HG03521 (cell line): ENCODE measurements around the gene SYNDIG1.

ENCODE experiments used
- ATAC-seq: cut with Tn5 transposase; IDR thresholded peaks from one replicate; pipeline ENCODE4 v1.9.1; 2021; ENCODE audit warnings: mild to moderate bottlenecking, moderate library complexity; ENCODE audit not compliant: unreplicated experiment

Gene SYNDIG1

DNA sequence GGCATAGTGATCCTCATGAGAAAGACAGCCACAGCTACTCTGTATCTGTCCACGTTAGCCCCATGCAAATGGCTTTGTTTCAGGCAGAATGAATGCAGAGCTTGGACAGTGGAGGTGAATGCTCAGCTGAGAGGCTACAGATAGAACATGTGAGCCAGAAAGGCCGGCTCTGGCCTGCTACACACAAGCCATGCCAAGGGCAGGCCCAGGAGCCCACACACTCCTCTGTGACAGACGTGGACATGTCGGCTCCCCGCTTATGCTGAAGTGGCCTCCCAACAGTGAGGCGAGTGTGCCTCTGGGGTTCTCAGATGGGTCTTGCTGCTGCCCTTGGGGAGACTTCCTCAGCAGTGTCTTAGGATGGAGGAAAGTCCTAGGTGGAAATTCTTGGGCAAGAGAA is 159.6 kb downstream of the SYNDIG1 start:
- ATAC-seq: no peak

DNA sequence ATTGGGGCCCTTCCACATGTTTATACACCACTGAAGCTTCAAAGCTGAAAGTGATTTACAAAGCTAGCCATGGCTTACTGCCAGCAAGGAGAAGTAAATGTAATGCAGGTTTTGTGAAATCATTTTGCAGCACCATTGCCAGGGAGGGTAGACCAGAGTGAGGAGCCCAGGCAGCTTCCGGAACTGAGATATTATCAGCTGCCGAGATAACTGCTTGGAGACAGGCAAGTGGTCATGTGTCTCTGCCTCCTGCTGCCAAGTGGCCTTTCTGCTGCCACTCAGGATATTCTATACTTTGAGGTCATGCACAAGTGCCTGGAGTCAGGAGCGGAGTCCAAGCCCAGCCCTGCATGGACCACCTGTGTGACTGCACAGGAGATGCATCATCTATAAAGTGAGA is 160.2 kb downstream of the SYNDIG1 start:
- ATAC-seq: no peak

DNA sequence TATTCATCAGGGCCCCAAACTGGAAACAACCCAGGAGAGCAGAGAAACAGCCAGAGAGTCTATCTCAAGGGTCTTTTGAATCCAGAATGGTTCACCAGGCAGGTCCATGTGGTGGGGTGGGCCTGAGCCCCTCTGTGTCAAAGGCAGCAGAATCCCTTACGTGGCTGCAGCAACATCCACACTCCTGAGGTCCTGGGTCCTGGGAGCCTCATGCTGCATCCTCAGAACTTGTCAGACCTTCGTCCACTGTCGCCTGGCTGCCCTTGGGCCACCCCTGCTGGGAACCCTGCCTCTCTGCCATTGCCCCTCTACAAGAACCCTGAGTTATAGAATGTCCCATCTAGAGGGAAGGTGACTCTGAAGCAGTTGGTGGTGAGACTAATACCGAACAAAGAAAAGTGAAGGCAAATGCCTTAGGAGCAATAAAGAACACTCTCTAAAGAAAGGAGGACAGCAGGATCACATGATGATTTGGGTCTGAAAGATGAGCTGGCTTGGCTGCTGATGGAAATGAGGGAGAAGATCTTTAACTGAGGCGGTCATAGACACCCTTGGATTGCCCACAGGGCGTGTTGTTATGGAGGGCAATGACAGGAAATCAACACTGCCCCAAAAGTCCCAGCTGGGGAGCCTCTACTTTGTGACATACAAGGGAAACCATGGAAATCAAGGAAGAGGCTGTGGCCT is 161.2 kb downstream of the SYNDIG1 start:
- no peak for ATAC-seq

DNA sequence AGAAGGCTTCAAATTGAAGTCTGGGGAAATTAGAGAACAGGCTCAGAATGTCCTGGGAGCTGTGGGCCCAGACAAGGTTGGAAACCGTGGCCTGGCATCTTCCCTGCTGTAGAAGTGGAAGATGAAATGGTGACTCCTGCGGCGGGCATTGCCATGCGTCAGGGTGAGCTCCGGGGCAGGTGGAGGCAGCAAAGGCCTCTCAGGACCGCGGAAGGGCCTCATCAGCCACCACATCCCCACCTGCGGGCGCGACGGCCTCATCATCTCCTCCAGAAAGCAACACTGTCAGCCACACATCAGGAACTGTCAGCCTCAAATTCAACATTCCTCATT is 161.7 kb downstream of the SYNDIG1 start:
- ATAC-seq: no peak

DNA sequence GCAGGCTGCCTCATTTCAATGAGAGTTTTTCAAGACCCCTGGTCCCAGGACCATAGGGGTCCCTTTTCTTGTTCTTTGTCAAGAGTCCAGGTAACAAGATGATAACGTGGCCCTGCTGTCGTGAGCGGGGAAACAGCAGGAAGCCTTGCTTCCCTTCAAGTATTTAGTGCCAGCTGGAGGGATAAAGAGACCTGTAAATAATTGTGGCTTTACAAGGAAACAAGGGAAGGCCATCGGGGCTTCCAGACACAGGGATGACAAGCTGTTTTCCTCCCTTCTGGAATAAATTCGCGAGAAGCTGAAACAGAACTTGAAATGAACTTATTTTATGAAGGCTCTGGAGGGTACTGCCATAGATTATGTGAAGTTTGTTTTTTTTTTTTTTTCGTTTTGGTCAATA is 163.2 kb downstream of the SYNDIG1 start:
- ATAC-seq: no peak

DNA sequence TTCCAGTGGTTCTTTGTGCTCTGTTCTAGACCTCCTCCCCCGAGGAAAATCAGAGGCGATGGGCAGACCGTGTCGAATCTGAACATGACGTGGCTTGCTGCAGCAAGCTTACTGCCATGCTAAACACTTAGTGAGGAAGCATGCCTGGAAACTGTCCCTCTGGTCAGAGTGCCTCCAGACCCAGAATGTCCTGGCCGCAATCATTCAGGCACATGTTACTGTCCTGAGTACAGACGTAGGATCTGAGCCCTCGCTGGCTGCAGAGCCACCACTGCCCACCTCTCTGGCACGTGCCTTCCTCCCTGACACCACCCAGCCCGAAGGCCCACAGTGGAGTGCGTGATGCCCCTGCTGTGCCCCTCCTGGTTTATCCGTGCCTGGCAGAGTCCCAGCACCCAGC is 163.6 kb downstream of the SYNDIG1 start:
- no peak for ATAC-seq

DNA sequence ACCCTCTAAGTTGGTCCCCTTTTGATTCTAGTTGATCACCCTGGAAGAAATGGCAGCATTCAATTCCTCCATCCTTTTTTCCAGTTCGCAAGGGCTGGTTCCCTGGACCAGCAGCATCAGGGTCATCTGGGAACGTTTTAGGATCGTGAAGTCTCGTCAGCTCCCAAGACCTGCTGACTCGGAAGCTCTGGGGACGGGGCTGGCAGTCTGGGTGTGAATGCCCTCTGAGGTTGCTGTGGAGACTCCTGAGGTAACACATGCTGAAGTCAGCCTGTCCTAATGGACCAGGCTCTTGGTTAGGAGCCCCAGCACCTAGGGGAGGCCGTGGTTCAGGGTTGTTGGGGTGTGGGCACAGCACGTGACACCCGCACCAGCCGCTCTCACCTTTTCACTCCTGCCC is 164.1 kb downstream of the SYNDIG1 start:
- ATAC-seq: no peak

DNA sequence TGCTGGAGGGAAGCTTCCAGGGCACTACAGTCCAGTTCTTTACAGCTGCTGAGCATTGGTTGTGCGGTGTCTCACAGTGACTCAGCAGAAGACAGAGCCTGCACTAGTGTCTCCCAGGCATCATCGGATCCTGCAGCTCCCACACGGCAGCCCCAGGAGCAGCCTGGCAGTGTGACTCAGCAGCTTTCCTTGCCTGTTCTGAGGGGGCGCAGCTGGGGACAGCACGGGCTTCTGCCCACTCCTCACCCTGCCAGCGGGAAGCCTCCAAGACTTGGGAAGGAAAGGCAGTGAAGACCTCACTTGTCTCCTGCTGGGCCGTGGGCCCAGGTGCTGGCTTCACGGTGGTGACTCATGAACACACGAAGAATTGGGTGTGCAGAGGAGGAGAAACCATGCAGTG is 165.4 kb downstream of the SYNDIG1 start:
- no peak for ATAC-seq

DNA sequence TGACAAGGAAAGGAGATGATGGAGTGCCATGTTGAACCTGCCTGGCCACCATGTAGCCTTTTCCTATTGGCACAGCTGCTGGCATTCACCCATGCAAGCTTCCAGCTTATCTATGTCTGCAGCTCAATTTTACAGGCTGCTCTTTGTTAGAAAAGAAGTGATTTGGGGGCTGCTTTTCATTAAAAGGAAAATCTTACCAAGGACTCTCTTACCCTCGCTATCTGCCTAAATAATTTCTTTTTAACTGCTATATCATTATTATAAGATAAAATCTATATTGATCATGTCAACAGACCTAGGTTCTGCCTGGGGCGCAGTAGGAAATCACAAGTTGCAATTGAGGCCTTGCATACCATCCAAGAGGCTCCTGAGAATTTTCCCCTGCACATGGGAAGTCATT is 167.2 kb downstream of the SYNDIG1 start:
- ATAC-seq: no peak

DNA sequence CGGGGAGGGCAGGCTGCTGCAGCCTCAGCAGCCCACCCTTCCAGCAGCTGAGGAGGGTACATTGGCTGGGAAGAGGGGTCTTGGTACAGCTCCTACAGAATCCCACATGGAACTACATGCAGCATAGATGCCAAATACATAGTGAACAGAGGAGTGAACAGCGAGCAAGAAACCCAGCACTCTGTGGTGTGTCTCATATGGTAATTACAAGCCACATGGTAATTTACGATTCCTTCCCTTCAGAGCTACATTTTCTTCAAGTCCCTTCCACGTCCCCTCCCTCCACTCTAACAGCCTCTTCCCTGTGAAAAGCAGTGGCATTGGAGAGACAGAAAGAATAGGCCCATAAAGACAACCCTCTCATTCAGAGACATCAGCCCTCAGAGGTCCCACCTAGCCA is 167.7 kb downstream of the SYNDIG1 start:
- no peak for ATAC-seq

DNA sequence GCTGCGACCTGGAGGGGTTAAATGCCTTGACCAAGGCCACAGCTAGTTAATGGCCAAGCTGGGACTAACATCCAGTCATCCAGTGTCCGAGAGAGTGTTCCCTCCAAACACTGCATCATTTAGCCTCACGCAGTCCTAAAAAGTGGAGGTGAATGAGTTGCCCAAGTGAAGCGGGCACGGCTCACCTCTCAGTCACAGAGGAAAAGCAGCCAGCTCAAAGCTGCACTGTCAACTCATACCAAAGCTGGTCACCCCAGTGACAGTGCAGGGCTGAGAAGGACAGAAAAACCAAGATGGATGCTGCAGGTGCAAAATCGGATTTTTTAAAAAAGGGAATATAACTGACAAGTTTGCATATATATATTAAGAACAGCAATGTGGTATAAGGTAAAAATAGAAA is 168.5 kb downstream of the SYNDIG1 start:
- no peak for ATAC-seq

DNA sequence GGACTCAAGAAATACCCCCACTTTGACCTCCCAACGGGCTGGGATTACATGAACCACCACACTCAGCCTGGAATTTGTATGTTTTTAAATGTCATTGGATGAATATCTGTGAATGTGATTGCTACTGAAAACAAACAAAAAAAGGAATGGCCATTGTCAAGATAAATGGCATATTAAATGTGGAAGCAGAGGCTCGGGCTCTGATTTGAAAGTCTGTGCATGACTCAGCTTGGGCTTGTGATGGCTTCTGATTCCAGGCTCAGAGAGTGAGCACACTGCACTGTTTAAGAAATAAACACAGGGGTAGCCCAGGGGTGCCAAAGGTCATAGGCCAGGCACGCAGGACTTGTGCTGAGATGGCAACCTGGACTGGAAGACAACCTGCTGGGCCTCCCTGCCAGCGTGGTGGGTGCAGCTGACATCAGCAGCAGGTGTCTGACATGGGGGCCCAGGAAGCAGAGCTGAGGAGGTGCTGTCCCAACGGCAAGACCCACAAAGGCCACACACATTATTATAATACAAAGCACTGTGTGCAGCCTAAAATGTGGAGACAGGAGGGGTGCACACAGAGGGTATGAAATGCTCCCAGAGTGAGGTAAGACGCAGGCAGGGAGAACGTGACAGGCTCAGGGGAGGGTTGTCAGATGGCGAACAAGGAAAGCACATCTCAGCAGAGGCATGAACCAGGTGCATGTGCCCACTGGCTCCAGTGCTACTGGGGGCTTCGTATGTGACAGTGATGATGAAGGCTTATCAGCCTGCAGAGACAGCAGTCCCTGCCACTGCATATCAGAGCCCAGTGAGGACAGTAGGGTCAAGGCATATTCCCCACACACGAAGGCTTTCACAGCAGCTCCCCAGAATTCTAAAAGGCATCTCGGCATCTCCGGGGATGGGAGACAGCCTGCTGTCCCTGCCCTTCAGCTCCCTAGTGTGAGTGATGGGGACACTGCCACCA is 169.4 kb downstream of the SYNDIG1 start:
- ATAC-seq: no peak

DNA sequence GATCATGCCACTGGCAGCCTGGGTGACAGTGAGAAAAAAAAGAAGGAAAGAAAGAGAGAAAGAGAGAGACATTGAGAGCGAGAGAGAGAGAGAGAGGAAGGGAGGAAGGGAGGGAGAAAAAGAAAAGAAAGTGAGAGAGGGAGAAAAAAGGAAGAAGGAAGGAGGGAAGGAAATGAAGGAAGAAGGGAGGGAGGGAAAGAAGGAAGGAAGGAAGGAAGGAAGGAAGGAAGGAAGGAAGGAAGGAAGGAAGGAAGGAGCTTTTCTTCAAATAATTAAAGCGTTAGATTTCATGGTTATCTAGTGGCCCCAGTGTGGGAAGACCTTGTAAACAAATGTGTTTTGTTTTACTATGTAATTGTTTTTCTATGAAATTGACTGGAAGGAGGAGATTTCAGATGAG is 170.8 kb downstream of the SYNDIG1 start:
- ATAC-seq: no peak

DNA sequence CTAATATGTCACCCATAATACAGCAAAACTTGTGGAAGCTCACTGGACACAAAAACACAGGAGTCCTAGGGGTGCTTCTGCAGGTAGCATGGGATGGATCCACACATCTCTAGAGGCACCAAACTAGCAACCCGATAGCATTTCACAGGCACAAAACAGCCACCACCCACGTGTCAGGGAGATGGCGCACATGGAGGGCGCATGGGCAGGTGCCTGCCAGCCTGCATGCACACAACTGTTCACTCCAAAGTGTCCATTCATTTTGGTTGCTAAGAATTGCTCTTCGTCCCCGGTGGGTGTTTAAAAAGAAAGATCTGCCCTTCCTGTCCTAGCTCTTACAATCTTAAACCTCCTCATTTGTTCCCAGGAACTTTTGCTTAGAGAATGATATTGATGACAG is 171.3 kb downstream of the SYNDIG1 start:
- no peak for ATAC-seq

DNA sequence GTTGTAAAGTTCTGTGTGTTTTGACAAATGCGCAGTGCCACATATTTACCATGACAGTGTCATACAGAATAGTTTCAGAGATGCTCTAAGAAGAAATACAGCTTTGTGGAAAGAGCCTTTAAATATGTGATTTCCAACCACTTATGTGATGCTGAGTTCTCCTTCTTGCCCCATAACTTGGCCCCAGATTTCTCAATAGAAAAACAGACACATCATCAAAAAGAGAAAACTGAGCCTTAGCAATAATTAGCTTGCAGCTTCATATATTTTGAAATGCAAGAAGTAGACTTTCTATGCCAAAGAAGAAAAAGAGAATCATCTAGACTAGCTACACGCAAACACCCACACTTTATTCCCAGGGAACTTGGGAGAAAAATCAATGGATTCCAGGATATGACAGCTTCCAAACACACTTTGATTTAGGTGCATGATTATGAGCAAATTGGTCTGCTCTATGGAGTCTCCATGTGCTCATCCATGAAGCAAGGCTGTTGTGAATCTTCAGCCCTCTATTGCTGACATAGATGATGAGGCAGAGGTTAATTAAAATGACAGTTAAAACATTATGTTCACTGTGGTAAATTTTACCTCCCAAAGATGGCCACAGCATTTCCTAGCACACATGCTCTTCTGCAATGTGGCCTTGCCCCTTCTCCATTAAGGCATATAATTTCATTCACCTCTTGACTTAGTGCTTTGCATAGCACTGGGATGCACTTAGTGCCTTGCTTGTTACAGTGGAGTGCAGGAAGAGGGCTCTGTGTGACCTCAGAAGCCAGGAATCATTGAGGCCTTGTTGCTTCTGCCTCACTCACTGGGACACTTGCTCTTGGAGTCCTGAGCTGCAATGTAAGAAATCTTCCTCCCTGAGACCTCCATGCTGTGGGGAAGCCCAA is 174.6 kb downstream of the SYNDIG1 start:
- no peak for ATAC-seq

DNA sequence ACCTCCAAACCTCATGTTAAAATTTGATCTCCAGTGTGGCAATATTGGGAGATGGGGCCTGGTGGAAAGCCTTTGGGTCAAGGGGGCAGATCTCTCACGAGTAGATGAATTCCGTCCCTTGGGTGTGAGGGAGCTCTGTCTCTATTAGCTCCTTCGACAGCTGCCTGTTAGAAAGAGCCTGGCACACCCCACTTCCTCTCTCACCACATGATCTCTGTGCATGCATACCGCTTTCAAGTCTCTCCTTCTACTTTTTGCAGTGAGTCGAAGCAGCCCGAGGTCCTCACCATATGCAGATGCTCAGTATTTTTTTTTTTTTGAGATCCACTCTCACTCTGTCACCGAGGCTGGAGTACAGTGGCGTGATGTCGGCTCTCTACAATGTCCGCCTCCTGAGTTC is 176.9 kb downstream of the SYNDIG1 start:
- ATAC-seq: no peak

DNA sequence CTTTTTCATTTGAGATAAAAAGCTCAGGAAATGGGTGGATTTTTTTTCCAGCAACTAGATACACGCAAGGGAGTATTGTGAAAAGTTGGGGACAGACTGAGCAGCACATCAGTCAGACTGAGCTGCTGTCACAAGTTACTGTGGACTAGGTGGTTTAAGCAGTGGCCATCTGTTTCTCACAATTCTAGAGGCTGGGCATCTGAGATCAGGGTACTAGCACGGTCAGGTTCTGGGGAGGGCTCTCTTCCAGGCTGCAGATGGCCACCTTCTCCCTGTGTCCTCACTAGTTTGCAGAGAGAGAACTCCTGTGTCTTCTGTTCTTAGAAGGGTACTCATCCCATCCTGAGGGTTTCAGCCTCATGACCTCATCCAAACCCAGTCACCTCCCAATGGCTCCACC is 178.3 kb downstream of the SYNDIG1 start:
- ATAC-seq: no peak

DNA sequence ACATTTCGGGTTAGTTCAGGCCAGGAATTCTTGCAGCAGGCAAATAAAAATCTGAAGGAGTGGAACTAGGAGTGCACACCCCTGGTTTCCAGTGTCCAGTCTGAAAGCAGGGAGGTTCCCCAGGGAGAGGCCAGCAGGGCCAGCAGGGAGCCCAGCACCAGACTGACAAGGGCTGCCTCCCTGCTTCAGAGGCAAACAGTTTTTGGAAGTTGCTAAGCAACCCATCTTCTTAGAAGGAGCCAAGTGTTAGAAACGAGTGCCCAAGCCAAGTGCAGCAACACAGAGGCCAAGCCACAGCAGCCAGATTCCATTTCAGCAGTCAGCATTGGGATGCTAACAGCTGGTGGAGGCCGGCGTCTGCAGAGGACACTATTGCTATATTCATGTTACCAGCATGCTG is 179.1 kb downstream of the SYNDIG1 start:
- ATAC-seq: no peak

DNA sequence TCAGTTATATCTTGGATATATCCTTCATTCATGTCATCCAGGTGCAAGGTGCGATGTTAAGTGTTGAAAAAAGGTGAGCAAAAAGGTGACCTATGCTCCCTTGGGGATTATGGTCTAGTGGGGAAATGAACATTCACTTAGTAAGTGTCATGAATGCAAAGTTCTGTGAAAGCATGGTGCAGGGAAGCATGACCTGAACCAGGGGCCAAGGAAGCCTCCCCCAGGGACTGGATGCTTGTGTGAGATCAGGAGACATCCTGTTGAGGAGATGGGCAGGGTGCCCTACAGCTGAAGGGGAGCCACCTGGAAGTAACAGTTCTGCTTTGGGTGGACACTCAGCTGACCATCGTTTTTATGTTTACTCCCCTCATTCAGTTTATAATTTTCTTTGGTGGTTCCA is 179.5 kb downstream of the SYNDIG1 start:
- no peak for ATAC-seq

DNA sequence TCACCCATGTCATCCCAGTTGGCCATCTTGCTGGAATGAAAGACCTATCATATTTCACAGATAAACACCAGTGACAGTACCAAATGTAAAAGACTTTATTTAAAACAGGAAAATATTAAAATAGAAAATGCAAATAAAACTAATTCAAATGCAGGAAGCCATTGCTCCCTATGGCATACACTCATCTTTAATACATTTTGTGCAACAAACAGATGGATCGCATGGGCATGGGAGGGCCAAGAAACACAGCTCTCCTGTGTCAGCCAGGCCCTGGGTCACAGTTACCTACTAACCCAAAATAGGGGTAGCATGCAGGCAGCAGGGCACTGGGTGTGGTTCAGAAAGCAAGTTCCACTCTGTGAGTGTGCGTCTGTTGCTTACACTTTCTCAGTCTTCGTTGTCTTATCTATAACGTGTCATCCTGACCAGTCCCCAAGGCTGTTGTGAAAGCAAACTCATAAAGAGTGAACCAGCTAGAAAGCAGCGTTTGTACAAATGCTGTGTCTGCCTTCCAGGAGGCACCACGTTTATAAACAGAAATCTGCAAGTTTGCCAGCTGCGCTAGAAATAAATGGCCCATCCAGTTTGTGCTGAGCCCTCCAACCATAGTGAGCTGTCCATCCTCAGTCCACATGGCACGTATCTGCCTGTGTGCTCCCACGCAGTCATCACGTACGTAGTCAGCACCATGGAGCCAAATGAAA is 180.5 kb downstream of the SYNDIG1 start:
- no peak for ATAC-seq
